HK-2 (cell line): Measurements from ENCODE around the gene ACER2.

Experiments
- DNase-seq: peaks from one replicate; pipeline ENCODE4 v3.0.0-alpha.2; 2018; ENCODE audit not compliant: unreplicated experiment

ACER2 gene

DNA sequence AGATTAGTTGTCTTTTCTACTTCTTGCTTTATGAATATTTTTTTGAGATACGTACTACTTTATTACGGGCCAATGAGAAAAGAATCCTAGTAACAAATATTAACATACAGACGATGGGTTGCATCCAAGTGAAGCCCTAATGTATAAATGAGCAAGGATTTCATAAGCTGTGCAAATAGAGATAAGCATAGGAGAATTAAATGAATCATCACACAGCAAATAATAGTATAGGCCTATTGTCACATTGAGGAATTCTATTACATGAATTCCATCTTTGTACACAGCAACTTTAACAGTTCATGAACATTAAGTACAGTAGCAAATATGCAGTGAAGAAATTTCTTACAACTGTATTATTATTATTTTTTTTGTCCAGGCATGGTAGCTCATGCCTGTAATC lies 78.0 kb downstream of the ACER2 start:
- no peak for DNase-seq

DNA sequence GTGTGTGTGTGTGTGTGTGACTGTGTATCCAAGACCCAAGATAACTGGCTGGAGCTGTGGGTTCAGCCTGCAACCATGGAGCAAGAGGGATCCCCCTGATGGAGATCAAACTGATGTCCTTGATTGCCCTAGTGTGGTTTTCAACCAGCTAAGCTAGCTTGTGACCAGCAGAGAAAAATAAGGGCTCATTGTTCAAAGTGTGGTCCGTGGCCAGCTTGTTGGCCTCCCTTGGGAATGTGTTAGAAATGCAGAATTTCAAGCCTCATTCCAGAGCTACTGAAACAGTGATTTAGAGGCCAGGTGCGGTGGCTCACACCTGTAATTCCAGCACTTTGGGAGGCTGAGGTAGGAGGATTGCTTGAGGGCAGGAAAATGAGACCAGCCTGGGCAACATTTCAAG lies 79.9 kb downstream of the ACER2 start:
- no peak for DNase-seq

DNA sequence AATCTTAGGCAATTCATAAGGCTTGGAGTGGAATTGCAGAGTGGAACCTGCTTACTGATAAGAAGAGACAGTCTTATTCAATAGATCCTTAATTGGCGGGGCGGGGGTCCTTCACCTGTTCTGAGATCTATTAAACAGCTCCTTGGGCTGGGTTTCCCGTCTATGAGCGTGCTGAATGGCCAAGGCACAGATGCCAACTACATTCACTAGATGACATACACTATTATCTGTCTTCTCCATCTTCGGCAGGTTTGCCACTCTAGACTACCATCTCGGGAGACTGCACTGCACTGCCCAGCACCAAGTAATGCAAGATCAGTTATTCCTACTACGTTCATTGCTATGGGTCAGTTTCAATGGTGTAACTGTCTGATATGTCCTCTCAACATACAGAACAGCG lies 81.5 kb downstream of the ACER2 start:
- DNase-seq = no peak

DNA sequence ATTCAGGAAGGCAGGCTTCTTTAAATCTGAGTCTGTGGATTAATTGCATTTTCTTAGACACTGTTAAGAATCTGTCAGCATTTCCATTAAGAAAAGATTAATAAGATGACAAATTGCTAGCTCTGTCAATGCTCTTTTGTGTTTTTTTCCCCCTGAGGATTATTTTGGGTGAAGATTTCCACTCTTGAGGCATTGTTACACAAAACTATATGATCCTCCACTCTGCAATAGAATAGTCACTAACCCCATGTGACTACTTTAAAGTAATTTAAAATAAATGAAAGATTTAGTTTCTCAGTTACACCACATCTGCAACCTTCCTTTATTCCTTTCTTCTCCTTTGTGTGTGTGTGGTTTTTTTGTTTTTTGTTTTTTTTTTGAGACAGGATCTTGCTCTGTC lies 82.0 kb downstream of the ACER2 start:
- DNase-seq = no peak

DNA sequence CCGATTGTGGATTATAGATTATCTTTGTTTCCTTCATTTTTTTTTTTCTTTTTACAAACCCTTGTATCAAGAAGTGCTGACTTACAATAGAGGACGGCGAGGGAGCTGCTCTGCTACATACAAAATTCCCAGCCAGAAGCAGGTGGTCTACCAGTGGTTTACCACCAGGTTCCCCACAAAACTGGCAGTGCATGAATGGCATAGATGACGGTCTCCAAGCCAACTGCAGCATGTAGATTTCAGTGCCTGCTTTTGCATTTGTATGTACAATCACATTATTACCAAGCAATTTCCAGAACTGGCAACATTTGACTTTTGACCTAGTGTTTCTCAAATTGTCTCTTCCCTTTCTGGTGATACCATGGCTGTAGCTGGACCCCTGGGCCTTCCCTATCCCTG lies 84.0 kb downstream of the ACER2 start:
- DNase-seq = no peak

DNA sequence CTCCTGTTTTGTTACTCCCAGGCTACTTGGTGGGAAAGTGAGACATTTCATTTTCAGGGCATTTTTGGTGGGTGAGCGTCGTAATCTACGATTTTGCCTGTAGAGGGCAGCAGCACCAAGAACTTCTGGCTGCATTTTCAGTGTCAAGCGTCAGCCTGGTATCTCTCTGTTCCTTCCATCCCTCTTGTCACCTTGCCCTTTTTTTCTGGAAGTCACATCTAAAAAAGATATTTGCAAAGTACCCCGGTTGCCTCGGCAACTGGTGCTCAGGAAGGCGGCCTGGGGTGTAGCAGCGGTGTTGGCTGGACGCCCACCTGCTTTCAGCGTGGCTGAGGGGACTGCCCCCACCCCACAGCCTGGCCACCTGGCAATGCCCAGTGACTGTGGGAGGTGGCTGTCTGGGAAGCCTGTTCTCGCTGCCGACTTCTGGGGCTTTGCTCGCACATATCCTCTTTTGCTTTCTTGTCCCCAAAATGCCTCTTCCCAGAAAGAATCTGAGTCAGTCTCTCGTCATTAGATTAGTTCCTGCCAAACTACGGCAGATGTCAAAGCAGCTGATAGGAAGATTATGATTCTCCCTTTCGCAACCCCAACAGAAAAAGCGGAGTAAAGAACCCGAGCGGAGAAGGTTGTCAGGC lies 84.5 kb downstream of the ACER2 start:
- DNase-seq = peak; percentile 16

DNA sequence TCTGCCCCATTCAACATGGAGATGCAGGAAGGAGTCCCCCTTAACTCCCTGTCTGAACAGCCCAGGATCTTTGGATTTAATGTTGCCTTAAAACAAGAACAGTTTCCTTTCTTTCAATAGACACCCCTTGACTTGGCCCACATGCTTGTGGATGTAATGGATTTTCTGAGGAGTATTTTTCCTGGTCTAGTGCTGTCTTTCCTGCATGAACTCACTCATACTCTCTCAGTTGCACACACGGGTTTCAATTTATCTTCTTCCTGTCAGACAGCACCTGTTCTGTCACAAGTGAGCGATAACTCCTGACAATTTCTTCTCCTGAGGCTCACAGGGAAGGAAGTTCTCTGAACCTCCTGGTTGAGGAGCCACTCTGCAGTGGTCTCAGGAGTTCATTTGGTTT lies 85.1 kb downstream of the ACER2 start:
- DNase-seq = no peak

DNA sequence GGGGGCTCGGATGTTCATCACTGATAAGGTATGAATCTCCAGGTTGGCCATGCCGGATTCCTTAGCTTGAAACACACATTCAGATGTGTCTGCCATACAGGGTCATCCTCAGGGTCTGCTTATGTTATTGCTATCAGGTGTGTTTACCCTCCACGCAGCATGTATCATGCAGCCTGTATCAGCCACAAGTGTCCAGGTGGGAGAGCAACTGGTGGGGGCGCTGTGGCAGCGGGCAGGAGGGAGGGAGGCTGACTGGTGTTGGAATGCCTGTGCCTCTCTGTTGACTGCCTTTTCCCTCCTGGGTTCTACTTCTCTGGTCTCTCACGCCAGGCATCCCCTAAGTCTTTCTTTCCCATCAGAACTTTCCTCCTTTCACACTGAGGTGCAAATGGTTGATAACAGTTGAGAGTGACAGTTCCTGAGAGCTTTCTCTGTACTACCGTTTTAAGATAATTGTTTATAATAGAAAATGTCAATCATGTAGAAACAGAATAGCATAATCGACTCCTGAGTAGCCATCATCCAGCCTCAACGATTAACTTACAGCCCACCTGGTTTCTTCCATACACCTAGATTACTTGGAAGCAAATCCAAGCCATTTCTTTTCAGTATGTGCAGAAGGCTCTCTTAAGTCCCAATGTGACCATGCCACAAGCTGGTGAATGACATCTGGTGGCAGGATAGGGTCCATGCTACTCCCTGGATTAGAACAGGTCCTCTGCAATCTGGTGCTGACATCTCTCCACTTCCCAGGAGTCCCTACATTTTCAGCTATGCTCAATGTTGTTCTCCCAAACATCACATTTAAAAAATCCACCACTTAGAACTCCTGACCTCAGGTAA lies 86.6 kb downstream of the ACER2 start:
- DNase-seq = no peak

DNA sequence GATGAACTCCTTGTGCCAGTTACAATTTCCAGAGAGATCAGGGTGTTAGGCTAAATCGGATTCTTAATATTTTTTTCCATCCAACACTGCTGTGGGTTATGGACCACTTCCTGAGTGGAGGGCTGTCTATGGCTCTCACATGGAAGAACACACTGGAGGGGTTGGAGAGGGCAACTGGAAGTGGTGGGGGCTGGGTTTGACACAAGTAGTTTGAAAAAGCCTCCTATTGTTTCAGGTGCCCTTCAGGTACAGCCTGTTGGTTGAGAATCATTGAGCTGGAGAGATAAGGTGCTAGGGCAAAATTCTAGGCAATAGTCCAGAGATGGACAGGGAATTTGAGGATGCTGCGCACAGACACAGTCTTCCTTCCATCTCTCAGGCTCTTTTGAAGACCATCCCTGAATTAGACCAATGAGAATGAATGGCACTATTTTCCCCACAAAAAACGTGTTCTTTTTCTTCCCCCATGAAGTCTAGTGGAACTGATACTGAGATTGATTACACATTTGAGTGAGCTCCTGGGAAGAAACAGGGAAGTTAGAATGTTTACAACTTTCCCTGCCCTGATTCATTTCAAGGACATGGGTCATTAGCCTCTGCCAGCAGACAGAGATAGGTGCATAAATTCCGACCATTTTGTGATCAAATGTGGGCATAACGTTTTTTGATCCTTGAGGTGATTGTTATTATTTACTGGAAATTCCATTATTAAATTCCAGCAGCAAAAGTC lies 87.7 kb downstream of the ACER2 start:
- DNase-seq = no peak

DNA sequence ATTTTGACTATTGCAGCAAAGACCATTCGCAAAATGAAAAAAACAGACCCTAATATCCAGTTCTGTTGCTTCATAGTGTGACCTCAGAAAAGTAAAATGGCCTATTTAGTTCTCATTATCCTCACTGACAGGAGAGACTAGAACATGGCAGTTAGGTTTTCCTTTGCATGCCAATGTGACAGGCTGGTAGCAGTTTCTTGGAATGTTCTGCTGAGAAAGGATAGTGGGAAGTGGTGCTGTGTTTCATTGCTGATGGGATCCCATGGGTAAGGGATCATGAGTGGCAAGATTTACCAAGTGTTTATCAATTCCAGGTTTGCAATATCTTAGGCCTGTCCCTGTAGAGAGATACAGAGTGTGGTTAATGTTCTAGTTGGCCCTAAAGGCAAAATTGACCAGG lies 88.5 kb downstream of the ACER2 start:
- DNase-seq = no peak

DNA sequence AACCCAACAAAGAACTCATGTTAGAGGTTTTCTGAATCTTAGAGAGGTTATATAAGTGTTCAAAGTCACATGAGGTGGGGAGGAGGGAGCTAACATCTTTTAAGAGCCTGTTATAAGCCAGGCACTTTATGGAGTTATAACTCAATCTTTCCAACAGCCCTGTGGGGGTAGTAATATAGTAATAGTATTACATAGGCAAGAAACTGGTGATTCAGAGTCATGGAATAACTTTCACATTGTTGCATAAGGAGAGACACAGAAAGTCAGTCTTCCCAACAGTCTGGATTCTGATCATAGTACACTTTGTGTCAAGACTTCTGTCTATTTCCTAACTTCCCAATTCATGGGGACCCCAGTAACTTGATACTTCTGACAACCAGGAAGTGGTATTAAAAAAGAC lies 89.2 kb downstream of the ACER2 start:
- DNase-seq = no peak
